ENCODE measurements around the gene GPC6. TPM values are rescaled to one million over a fixed set of nuclear protein-coding genes. Genes with fewer than 3 reads are reported as not detected.

The GPC6 gene
- polyA plus RNA-seq, 1 donor (not counting 4 experiments of a cell fraction or from before 2014, with no cell fraction given), result 0.42 TPM

DNA sequence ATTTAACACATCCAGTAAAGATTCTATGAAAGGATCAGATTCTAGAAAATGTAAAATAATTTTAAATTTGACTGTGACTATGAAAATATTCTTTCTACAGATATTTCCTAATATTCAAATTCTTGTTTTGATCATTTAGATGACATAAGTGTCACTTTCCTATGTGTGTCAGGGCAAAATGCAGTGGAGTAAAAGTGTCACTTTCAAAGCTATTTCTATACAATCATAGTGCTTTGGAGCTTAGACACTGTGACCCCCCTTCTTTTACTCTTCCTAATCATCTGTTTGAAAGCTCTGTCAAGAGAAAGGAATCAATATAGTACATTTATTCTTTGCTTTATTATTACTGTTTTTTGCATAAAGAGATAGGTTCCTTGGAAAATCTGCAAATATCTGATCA, 760.9 kb downstream of the GPC6 start:
- dilution Hi-C loops (cut with MboI; ENCODE audit: extremely low pct_ligation_motif_present, low sequenced_read_pairs), result no loop called here
- H4K20me1 ChIP-seq (ENCODE audit: control insufficient read depth, extremely low read depth, insufficient read depth, low read length), result no peaks in the 10 kb centered on the region
- no peak for DNase-seq (ENCODE audit: low read depth, low spot score)
- no peaks in the 10 kb centered on the region for H3K9me1 ChIP-seq (ENCODE audit: control insufficient read depth, extremely low read depth, insufficient read depth, low read length)
- H3K4me2 ChIP-seq (ENCODE audit: control insufficient read depth, extremely low read depth, insufficient read depth, low read depth, low read length), result no peak overlapping the region
- H3K79me2 ChIP-seq (ENCODE audit: control insufficient read depth, insufficient read depth, low read length), result no peaks in the 10 kb centered on the region
- TF ChIP-seq, protein P1, sequence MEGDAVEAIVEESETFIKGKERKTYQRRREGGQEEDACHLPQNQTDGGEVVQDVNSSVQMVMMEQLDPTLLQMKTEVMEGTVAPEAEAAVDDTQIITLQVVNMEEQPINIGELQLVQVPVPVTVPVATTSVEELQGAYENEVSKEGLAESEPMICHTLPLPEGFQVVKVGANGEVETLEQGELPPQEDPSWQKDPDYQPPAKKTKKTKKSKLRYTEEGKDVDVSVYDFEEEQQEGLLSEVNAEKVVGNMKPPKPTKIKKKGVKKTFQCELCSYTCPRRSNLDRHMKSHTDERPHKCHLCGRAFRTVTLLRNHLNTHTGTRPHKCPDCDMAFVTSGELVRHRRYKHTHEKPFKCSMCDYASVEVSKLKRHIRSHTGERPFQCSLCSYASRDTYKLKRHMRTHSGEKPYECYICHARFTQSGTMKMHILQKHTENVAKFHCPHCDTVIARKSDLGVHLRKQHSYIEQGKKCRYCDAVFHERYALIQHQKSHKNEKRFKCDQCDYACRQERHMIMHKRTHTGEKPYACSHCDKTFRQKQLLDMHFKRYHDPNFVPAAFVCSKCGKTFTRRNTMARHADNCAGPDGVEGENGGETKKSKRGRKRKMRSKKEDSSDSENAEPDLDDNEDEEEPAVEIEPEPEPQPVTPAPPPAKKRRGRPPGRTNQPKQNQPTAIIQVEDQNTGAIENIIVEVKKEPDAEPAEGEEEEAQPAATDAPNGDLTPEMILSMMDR (optimal IDR thresholded peaks at IDR 0.05 in 1 of 3, IDR thresholded peaks at IDR 0.05 in 1 of 3, conservative IDR thresholded peaks at IDR 0.05 in 1 of 3; ENCODE audit: extremely low read depth in 1 of 3, insufficient read depth in 2 of 3, low read length in 3 of 3), result no peak
- TF ChIP-seq EZH2 (IDR thresholded peaks at IDR 0.05; ENCODE audit: low read length), result no peak
- no peak overlapping the region for H3K27ac ChIP-seq (ENCODE audit: control insufficient read depth, insufficient read depth, low read length)
- H3K9ac ChIP-seq (ENCODE audit: control insufficient read depth, extremely low read depth, insufficient read depth, low read length), result no peak overlapping the region
- H3K36me3 ChIP-seq (ENCODE audit: control insufficient read depth in 2 of 2, extremely low read depth in 1 of 2, insufficient read depth in 2 of 2, low read length in 2 of 2), result no peaks in the 10 kb centered on the region
- H3K4me3 ChIP-seq (ENCODE audit: control insufficient read depth in 2 of 3, extremely low read depth in 1 of 3, insufficient read depth in 2 of 3, low read depth in 1 of 3, low read length in 3 of 3), result no peak overlapping the region
- no peaks in the 10 kb centered on the region for H3K27me3 ChIP-seq (ENCODE audit: control insufficient read depth, extremely low read depth, insufficient read depth, low read length)
- no peaks in the 10 kb centered on the region for H3K4me1 ChIP-seq (ENCODE audit: control insufficient read depth, extremely low read depth, insufficient read depth, low read length)
- no peak overlapping the region for H2AFZ ChIP-seq (ENCODE audit: control insufficient read depth, low read length)
- no peak for FAIRE-seq
- H3K9me3 ChIP-seq (ENCODE audit: control insufficient read depth, low read depth, low read length), result no peaks in the 10 kb centered on the region

DNA sequence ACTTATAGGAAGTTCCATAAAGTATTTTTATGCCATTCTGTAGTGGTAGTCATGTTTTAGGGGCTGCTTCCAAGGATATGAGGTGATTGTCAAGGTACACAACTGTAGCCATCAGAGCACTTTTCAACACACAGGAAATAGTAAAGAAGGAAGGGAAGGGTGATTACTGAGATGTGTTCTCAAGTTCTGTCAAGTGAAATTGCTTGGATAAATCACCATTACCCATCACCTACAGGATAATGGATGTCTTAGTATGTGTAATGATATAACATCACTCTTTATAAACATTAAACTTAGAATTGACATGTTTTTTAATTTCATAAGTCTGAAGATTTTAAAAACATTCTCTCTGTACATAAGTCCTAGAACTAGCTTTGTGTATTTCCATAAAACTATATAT, 765.0 kb downstream of the GPC6 start:
- Histone ChIP-seq H2AFZ (ENCODE audit: control insufficient read depth, low read length) (no peak overlapping the region), H3K9me3 (ENCODE audit: control insufficient read depth, low read depth, low read length) (no peaks in the 10 kb centered on the region), H3K4me3 (ENCODE audit: control insufficient read depth in 2 of 3, extremely low read depth in 1 of 3, insufficient read depth in 2 of 3, low read depth in 1 of 3, low read length in 3 of 3) (no peak overlapping the region), H3K27me3 (ENCODE audit: control insufficient read depth, extremely low read depth, insufficient read depth, low read length) (no peaks in the 10 kb centered on the region), H3K79me2 (ENCODE audit: control insufficient read depth, insufficient read depth, low read length) (no peaks in the 10 kb centered on the region), H3K9me1 (ENCODE audit: control insufficient read depth, extremely low read depth, insufficient read depth, low read length) (no peaks in the 10 kb centered on the region), H3K27ac (ENCODE audit: control insufficient read depth, insufficient read depth, low read length) (no peak overlapping the region), H4K20me1 (ENCODE audit: control insufficient read depth, extremely low read depth, insufficient read depth, low read length) (no peaks in the 10 kb centered on the region), H3K9ac (ENCODE audit: control insufficient read depth, extremely low read depth, insufficient read depth, low read length) (no peak overlapping the region), H3K36me3 (ENCODE audit: control insufficient read depth in 2 of 2, extremely low read depth in 1 of 2, insufficient read depth in 2 of 2, low read length in 2 of 2) (no peaks in the 10 kb centered on the region), H3K4me2 (ENCODE audit: control insufficient read depth, extremely low read depth, insufficient read depth, low read depth, low read length) (no peak overlapping the region), H3K4me1 (ENCODE audit: control insufficient read depth, extremely low read depth, insufficient read depth, low read length) (no peaks in the 10 kb centered on the region)
- dilution Hi-C loops (cut with MboI; ENCODE audit: extremely low pct_ligation_motif_present, low sequenced_read_pairs), result no loop called here
- no peak for TF ChIP-seq EZH2 (IDR thresholded peaks at IDR 0.05; ENCODE audit: low read length)
- TF ChIP-seq, protein P1 (optimal IDR thresholded peaks at IDR 0.05 in 1 of 3, IDR thresholded peaks at IDR 0.05 in 1 of 3, conservative IDR thresholded peaks at IDR 0.05 in 1 of 3; ENCODE audit: extremely low read depth in 1 of 3, insufficient read depth in 2 of 3, low read length in 3 of 3), result no peak
- DNase-seq (ENCODE audit: low read depth, low spot score) (no peak), FAIRE-seq (no peak)

All from keratinocyte (primary cell).